ENCODE measurements around the gene PSTK. TPM values are rescaled to one million over a fixed set of nuclear protein-coding genes. Genes with fewer than 3 reads are reported as not detected.

PSTK gene
- total and polyA plus RNA-seq, 2 of the 13 experiments (the other 11 are each of a cell fraction or from before 2014, with no cell fraction given), result 8.2 to 9.3 TPM

GRCh38 chr10:122980209-122981065 is at the start of gene PSTK (continued):
- no peak for TF ChIP-seq LRRFIP1 (CRISPR knock-in tag; conservative IDR thresholded peaks at IDR 0.05)
- TF ChIP-seq POLR2AphosphoS2 (IDR thresholded peaks at IDR 0.05; ENCODE audit: low read depth, low read length), result 0 out of 2 replicates have a peak, but pooled peaks have one; percentile 56
- peak; percentile 50; the same call in 1 of the 2 replicates for TF ChIP-seq ZNF160 (CRISPR knock-in tag; IDR thresholded peaks at IDR 0.05)
- TF ChIP-seq HMG20A (CRISPR knock-in tag; IDR thresholded peaks at IDR 0.05; ENCODE audit: borderline replicate concordance), result no peak; the same call in 1 of the 2 replicates
- TF ChIP-seq MTF2 (CRISPR knock-in tag; IDR thresholded peaks at IDR 0.05; ENCODE audit: borderline replicate concordance), result no peak
- 0 out of 2 replicates have a peak, but pooled peaks have one; percentile 39 for TF ChIP-seq ZMYM3 (CRISPR knock-in tag; IDR thresholded peaks at IDR 0.05)
- no peak; a peak in 2 of 4 replicates for TF ChIP-seq KLF16 (CRISPR knock-in tag; IDR thresholded peaks at IDR 0.05)
- TF ChIP-seq ZBTB39 (CRISPR knock-in tag; IDR thresholded peaks at IDR 0.05), result no peak
- TF ChIP-seq TFE3 (CRISPR knock-in tag; IDR thresholded peaks at IDR 0.05), result 0 out of 2 replicates have a peak, but pooled peaks have one; percentile 6
- no peak for TF ChIP-seq GRHL1 (CRISPR knock-in tag; conservative IDR thresholded peaks at IDR 0.05)
- no peak for TF ChIP-seq ZNF597 (CRISPR knock-in tag; IDR thresholded peaks at IDR 0.05)
- TF ChIP-seq ADNP (CRISPR knock-in tag; IDR thresholded peaks at IDR 0.05), result no peak
- 0 out of 2 replicates have a peak, but pooled peaks have one; percentile 56 for TF ChIP-seq ZSCAN31 (CRISPR knock-in tag; IDR thresholded peaks at IDR 0.05; ENCODE audit: low read depth)
- TF ChIP-seq KDM3A (CRISPR knock-in tag; IDR thresholded peaks at IDR 0.05; ENCODE audit: low read depth), result peak; percentile 37; the same call in 1 of the 2 replicates
- no peak for TF ChIP-seq MATR3 (CRISPR knock-in tag; IDR thresholded peaks at IDR 0.05)
- TF ChIP-seq TCF7 (IDR thresholded peaks at IDR 0.05; ENCODE audit: low read depth), result no peak
- no peak; the same call in 1 of the 2 replicates for TF ChIP-seq TOE1 (CRISPR knock-in tag; IDR thresholded peaks at IDR 0.05)
- no peak for TF ChIP-seq SSRP1 (CRISPR knock-in tag; IDR thresholded peaks at IDR 0.05)
